Kidney (tissue), 14 donors: ENCODE results near the gene NHERF2. TPM values are rescaled to one million over a fixed set of nuclear protein-coding genes. Genes with fewer than 3 reads are reported as not detected.

Source experiments
- DNase-seq, 5 donors: peaks; one replicate each; pipeline ENCODE4 v3.0.0-alpha.2; 2013 to 2020
- FAIRE-seq: peaks from 2 replicates; lab custom pipeline; 2012; peaks lifted over from hg19 to GRCh38; lab: Jason Lieb, UNC
- H3K27ac ChIP-seq, 2 donors: one replicate each; pipeline ENCODE4 v1.7.0; 2013; ENCODE audit warnings: low read depth in 2 of 2, low read length in 2 of 2, inconsistent platforms in 1 of 2
- H3K27me3 ChIP-seq: one replicate; pipeline ENCODE4 v1.7.1; 2013; ENCODE audit warnings: low read length, inconsistent platforms; ENCODE audit not compliant: control insufficient read depth, insufficient read depth
- H3K36me3 ChIP-seq, 3 donors: one replicate each; pipeline versions ENCODE4 v1.7.0 to v1.7.1; 2013; ENCODE audit warnings: low read length in 3 of 3, control low read depth in 1 of 3, inconsistent platforms in 1 of 3; ENCODE audit not compliant: insufficient read depth in 3 of 3, control insufficient read depth in 2 of 3
- H3K4me1 ChIP-seq, 3 donors: one replicate each; pipeline versions ENCODE4 v1.7.0 to v1.7.1; 2013; ENCODE audit warnings: low read length in 3 of 3, inconsistent platforms in 1 of 3, low read depth in 1 of 3; ENCODE audit not compliant: control insufficient read depth in 2 of 3, insufficient read depth in 2 of 3
- H3K4me3 ChIP-seq, 3 donors: one replicate each; pipeline versions ENCODE4 v1.7.0 to v1.8.1; 2013; ENCODE audit warnings: low read length in 3 of 3, control low read depth in 1 of 3, inconsistent platforms in 1 of 3
- H3K9ac ChIP-seq, 3 donors: one replicate each; pipeline versions ENCODE4 v1.7.0 to v1.7.1; 2013; ENCODE audit warnings: low read length in 3 of 3, control low read depth in 1 of 3, inconsistent platforms in 1 of 3
- H3K9me3 ChIP-seq, 3 donors: one replicate each; pipeline versions ENCODE4 v1.7.0 to v1.7.1; 2013; ENCODE audit warnings: low read length in 3 of 3, control low read depth in 1 of 3, inconsistent platforms in 1 of 3; ENCODE audit not compliant: control insufficient read depth in 2 of 3, insufficient read depth in 1 of 3
- intact Hi-C: fragments of 100-400 bp; cut with DNase I; formaldehyde crosslinking; loops from one replicate; pipeline ENCODE4 v1.11.1; 2022
- polyA plus RNA-seq: library from polyadenylated mRNA; stranded (reverse); fragments of 350-450 nt; fragmentation: Illumina TruSeq; extraction: RNeasy Lipid Tissue Mini Kit (QIAGEN cat#74804); gene quantifications from one replicate; pipeline ENCODE4 v1.2.3, GENCODE V29; 2014; ENCODE audit warnings: low read depth, low replicate concordance; ENCODE audit not compliant: insufficient read depth
- total RNA-seq: library from RNA; stranded (reverse); fragmentation: NEBNext Ultra II Directional; extraction: Animal tissue kit (Norgen Biotek cat#: 25700); gene quantifications from one replicate; pipeline ENCODE4 v1.2.1, GENCODE V29; 2021
- TF ChIP-seq, protein P1 (sequence below): IDR thresholded peaks from 3 replicates; pipeline ENCODE4 v1.5.1; 2012; ENCODE audit warnings: mild to moderate bottlenecking, moderate library complexity, borderline replicate concordance; ENCODE audit not compliant: insufficient read depth; ENCODE audit errors: extremely low read depth
- donor health status: control.
- donor health status: control.
- donor health status: control.
- donor health status: control.
- donor health status: control.
- donor health status: DM: yes; HTN: yes; CAD: no.
- donor health status: Normal renal cell carcinoma (clear cell type).

NHERF2 gene
- total and polyA plus RNA-seq, 2 donors from 2014 or later = 238 to 405 TPM

DNA sequence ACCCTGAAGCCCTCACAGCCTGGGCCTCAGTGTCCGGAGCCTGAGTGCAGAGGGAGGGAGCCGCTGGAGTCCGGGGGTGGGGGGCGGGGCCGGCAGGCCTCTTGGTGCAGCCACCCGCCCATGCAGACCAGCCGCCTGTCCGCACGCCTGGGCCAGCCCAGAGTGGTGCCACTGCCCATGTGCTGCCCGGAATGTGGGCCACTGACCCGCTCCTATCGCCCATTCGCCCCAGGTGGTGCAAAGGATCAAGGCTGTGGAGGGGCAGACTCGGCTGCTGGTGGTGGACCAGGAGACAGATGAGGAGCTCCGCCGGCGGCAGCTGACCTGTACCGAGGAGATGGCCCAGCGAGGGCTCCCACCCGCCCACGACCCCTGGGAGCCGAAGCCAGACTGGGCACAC, 2.6 kb downstream of the NHERF2 start:
- intact Hi-C loops = loop anchor here (10.0 kb wide), 1 partner anchor 115 kb away; the partner anchor contains the start of gene RAB26
- Histone ChIP-seq H3K27ac (no peak overlapping the region), H3K27me3 (no peaks in the 10 kb centered on the region), H3K4me3 (peak overlapping the region in 1 of 3 donors; percentile 82), H3K9me3 (no peaks in the 10 kb centered on the region), H3K9ac (no peak overlapping the region), H3K36me3 (no peaks in the 10 kb centered on the region), H3K4me1 (peaks cover 0 to 27% (median 0%) of the 10 kb centered on the region in 3 donors)
- TF ChIP-seq, protein P1, sequence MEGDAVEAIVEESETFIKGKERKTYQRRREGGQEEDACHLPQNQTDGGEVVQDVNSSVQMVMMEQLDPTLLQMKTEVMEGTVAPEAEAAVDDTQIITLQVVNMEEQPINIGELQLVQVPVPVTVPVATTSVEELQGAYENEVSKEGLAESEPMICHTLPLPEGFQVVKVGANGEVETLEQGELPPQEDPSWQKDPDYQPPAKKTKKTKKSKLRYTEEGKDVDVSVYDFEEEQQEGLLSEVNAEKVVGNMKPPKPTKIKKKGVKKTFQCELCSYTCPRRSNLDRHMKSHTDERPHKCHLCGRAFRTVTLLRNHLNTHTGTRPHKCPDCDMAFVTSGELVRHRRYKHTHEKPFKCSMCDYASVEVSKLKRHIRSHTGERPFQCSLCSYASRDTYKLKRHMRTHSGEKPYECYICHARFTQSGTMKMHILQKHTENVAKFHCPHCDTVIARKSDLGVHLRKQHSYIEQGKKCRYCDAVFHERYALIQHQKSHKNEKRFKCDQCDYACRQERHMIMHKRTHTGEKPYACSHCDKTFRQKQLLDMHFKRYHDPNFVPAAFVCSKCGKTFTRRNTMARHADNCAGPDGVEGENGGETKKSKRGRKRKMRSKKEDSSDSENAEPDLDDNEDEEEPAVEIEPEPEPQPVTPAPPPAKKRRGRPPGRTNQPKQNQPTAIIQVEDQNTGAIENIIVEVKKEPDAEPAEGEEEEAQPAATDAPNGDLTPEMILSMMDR = no peak
- peak in 1 of 5 donors; percentile 82 for DNase-seq
- no peak for FAIRE-seq

DNA sequence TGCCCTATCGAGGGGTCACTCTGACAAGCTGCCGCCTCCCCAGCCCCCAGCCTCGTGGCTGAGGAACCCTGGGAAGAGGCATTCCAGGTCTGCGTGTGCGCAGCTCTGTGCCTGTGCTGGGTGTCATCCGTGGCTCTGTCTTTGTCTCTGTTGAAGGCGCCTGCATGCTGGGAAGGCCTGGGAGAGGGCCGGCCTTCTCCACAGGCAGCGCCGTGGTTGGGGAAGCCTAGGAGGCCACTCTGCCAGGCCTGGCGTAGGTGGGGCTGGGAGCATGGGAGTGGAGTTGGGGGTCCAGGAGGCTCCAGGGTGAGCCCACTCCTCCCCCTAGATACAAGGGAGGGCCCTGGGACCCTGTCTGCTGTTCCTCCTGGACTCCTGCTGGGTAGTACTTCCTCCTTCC, 3.3 kb downstream of the NHERF2 start:
- H3K4me1 ChIP-seq = peaks cover 0 to 30% (median 0%) of the 10 kb centered on the region in 3 donors
- intact Hi-C loops = no loop called here
- H3K9ac ChIP-seq = no peak overlapping the region

DNA sequence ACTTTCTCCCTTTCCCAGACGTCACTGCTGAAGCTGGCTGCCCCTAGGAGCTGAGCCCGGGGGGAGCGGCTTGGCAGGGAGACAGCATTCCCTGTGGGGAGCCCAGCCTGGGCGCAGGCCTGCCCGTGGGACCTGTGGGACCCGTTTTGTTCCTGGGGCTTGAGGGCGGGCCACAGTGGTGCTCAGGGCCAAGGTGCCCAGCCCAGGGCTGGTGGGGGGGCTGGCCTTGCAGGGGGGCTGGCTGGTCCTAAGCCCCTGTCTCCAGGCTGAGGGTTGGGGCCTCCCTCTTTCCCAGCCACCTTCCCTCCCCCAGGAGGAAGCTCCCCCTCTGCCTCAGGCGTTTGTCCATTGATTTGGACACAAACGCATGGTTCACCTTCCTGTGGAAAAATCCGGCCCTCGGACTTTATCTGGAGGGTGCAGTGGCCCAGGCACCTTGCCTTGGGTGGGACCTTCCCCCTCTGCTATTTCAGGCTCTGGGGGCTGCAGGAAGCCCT, 4.4 kb downstream of the NHERF2 start:
- H3K9ac ChIP-seq = no peak overlapping the region
- H3K36me3 ChIP-seq = no peaks in the 10 kb centered on the region
- H3K27ac ChIP-seq = peak overlapping the region in 1 of 2 donors; percentile 49
- no peaks in the 10 kb centered on the region for H3K9me3 ChIP-seq
- no peaks in the 10 kb centered on the region for H3K27me3 ChIP-seq
- no peak overlapping the region for H3K4me3 ChIP-seq
- DNase-seq (peak in 1 of 5 donors; percentile 80), FAIRE-seq (no peak)
- H3K4me1 ChIP-seq = peaks cover 0 to 30% (median 0%) of the 10 kb centered on the region in 3 donors
- intact Hi-C loops = no loop called here
- TF ChIP-seq, protein P1 = no peak

More for the DNA sequence above, 3.3 kb downstream of the NHERF2 start:
- no peak for DNase-seq
- Histone ChIP-seq H3K27ac (no peak overlapping the region), H3K36me3 (no peaks in the 10 kb centered on the region), H3K9me3 (no peaks in the 10 kb centered on the region), H3K27me3 (no peaks in the 10 kb centered on the region), H3K4me3 (peak overlapping the region in 1 of 3 donors; percentile 82)
- FAIRE-seq = no peak
- TF ChIP-seq, protein P1 = no peak
